Right lobe of liver (tissue), 6 donors: ENCODE measurements around the gene COL4A6. TPM values are rescaled to one million over a fixed set of nuclear protein-coding genes. Genes with fewer than 3 reads are reported as not detected.

Experiments used
- ATAC-seq, 4 donors: fragments of 200-7000 bp; cut with Tn5 transposase; one replicate each; pipeline ENCODE4 v1.9.1; 2020; ENCODE audit warnings: mild to moderate bottlenecking in 4 of 4, moderate library complexity in 4 of 4
- DNase-seq, 3 donors: peaks; one replicate each; pipeline ENCODE4 v3.0.0-alpha.2; 2020
- H3K27ac ChIP-seq, 3 donors: fragments of 200-600 bp; one replicate each; pipeline ENCODE4 v1.8.0; 2022
- H3K27me3 ChIP-seq, 2 donors: fragments of 200-600 bp; one replicate each; pipeline ENCODE4 v1.8.0; 2022
- H3K36me3 ChIP-seq, 4 donors: fragments of 200-600 bp; sonication (generic) in 1 of 4; one replicate each; pipeline versions ENCODE4 v1.5.1 to v1.8.0; 2017 to 2022; ENCODE audit warnings: control low read depth in 1 of 4
- H3K4me1 ChIP-seq, 4 donors: fragments of 200-600 bp; sonication (generic) in 1 of 4; one replicate each; pipeline versions ENCODE4 v1.5.1 to v1.8.0; 2017 to 2022; ENCODE audit warnings: control low read depth in 1 of 4
- H3K4me3 ChIP-seq, 3 donors: fragments of 200-600 bp; one replicate each; pipeline ENCODE4 v1.8.0; 2022
- H3K9me3 ChIP-seq, 4 donors: fragments of 200-600 bp; sonication (generic) in 1 of 4; one replicate each; pipeline versions ENCODE4 v1.5.1 to v1.8.0; 2017 to 2022; ENCODE audit warnings: control low read depth in 1 of 4
- POLR2A ChIP-seq: fragments of 450-650 bp; IDR thresholded peaks from one replicate; pipeline ENCODE4 v1.6.1; 2017; ENCODE audit warnings: antibody characterized with exemption, mild to moderate bottlenecking
- WGBS: methylation state at CpG from one replicate; pipeline ENCODE4 v1.1.6; 2018; ENCODE audit warnings: low coverage, low lambda C conversion rate; ENCODE audit not compliant: insufficient coverage; ENCODE audit errors: missing lambda C conversion rate; 5-methylcytosine and 5-hydroxymethylcytosine counted together
- intact Hi-C, 2 donors: fragments of 100-400 bp; cut with DNase I; formaldehyde crosslinking; loops; one replicate each; pipeline versions ENCODE4 v1.11.2 to v1.14.1; 2022
- total RNA-seq, 6 experiments: library from RNA; depleted of rRNA in 2 of 6; stranded (reverse); fragments of >200 nt in 2 of 6; fragmentation: NEBNext Ultra II Directional in 3 of 6; extraction: Animal tissue kit (Norgen Biotek cat#: 25700) in 3 of 6; gene quantifications; one replicate each; pipeline versions ENCODE4 v1.1.0 to v1.2.4, GENCODE V29; 2016 to 2023
- TF ChIP-seq, protein P1 (sequence below), 4 donors: fragments of 200-600 bp in 3 of 4; fragments of 450-650 bp in 1 of 4; IDR thresholded peaks; one replicate each; pipeline versions ENCODE4 v1.5.1 to v1.8.0; 2016 to 2022; ENCODE audit warnings: antibody characterized with exemption in 4 of 4, mild to moderate bottlenecking in 2 of 4
- donor health status: DM: no; HTN: yes; CAD: no.
- donor health status: DM: no; HTN: no; CAD: no.
- donor health status: DM: no; HTN: no; CAD: no.
- donor health status: DM: no; HTN: yes; CAD: no.
- donor health status: DM: no; HTN: yes; CAD: no.

Gene COL4A6
- total RNA-seq, 6 experiments from 2014 or later, result 0.02 to 0.05 TPM; not detected in 4

DNA sequence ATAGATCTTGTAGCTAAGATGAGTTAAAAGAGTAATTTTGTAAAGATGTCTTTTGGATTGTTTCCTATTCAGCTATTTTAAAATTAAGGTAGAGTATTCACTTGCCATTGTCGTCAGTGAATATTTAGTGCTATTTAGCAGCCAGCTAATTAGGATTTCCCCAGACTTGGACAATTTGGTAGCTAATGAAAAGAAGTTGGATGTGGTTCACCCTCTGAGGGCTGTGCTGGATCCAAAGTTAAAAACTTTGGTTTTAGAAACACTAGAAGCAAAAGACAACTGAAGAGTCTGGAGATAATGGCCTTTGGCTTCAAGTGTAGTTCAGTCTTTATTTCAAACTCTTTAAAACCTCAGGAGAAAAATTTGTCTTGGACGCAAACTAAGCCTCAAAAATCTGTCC is 305.3 kb downstream of the COL4A6 start:
- WGBS, result 52% methylated on average over 2 of the region's 2 CpGs
- H3K27ac ChIP-seq, result no peak overlapping the region
- intact Hi-C loops, result no loop called here
- H3K4me3 ChIP-seq, result no peak overlapping the region
- DNase-seq (no peak), ATAC-seq (no peak)
- TF ChIP-seq POLR2A, result no peak
- TF ChIP-seq, protein P1, sequence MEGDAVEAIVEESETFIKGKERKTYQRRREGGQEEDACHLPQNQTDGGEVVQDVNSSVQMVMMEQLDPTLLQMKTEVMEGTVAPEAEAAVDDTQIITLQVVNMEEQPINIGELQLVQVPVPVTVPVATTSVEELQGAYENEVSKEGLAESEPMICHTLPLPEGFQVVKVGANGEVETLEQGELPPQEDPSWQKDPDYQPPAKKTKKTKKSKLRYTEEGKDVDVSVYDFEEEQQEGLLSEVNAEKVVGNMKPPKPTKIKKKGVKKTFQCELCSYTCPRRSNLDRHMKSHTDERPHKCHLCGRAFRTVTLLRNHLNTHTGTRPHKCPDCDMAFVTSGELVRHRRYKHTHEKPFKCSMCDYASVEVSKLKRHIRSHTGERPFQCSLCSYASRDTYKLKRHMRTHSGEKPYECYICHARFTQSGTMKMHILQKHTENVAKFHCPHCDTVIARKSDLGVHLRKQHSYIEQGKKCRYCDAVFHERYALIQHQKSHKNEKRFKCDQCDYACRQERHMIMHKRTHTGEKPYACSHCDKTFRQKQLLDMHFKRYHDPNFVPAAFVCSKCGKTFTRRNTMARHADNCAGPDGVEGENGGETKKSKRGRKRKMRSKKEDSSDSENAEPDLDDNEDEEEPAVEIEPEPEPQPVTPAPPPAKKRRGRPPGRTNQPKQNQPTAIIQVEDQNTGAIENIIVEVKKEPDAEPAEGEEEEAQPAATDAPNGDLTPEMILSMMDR (IDR thresholded peaks at IDR 0.05), result no peak
- no peaks in the 10 kb centered on the region for H3K27me3 ChIP-seq
- no peaks in the 10 kb centered on the region for H3K4me1 ChIP-seq
- no peaks in the 10 kb centered on the region for H3K9me3 ChIP-seq
- H3K36me3 ChIP-seq, result peaks cover 0 to 7% (median 0%) of the 10 kb centered on the region in 4 donors

DNA sequence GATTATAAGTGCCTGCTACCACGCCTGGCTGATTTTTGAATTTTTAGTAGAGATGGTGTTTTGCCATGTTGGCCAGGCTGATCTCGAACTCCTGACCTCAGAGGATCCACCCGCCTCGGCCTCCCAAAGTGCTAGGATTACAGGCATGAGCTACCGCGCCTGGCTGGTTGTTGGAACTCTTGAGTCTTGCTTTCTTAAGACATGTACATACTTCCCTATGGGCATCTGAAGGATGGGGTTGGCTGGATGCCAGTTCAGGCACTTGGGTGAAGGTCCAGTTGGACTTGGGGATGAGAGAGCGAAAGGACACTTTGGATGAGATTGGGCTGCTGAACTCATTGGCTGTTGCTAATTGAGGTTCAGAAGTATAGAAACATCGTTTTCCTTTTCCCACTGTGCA is 306.2 kb downstream of the COL4A6 start:
- TF ChIP-seq, protein P1 (IDR thresholded peaks at IDR 0.05), result no peak
- TF ChIP-seq POLR2A, result no peak
- Histone ChIP-seq H3K4me1 (no peaks in the 10 kb centered on the region), H3K4me3 (no peak overlapping the region), H3K27me3 (no peaks in the 10 kb centered on the region), H3K9me3 (no peaks in the 10 kb centered on the region), H3K27ac (no peak overlapping the region), H3K36me3 (peaks cover 0 to 7% (median 0%) of the 10 kb centered on the region in 4 donors)
- intact Hi-C loops, result no loop called here
- DNase-seq (no peak), ATAC-seq (no peak)
- WGBS, result 73% methylated on average over 5 of the region's 8 CpGs

- no peak overlapping the region for H3K27ac ChIP-seq
- DNase-seq (no peak), ATAC-seq (peak; percentile 26 to 73 (median 50))
- 58% methylated on average over 2 of the region's 2 CpGs for WGBS
- intact Hi-C loops, result no loop called here
- peaks cover 0 to 7% (median 0%) of the 10 kb centered on the region in 4 donors for H3K36me3 ChIP-seq
- no peaks in the 10 kb centered on the region for H3K9me3 ChIP-seq
- TF ChIP-seq POLR2A, result no peak
- TF ChIP-seq, protein P1 (IDR thresholded peaks at IDR 0.05), result no peak
- H3K27me3 ChIP-seq, result no peaks in the 10 kb centered on the region
- H3K4me1 ChIP-seq, result no peaks in the 10 kb centered on the region
- H3K4me3 ChIP-seq, result no peak overlapping the region
Measured at GRCh38 chrX:108131471-108131870, 306.8 kb downstream of the COL4A6 start.

DNA sequence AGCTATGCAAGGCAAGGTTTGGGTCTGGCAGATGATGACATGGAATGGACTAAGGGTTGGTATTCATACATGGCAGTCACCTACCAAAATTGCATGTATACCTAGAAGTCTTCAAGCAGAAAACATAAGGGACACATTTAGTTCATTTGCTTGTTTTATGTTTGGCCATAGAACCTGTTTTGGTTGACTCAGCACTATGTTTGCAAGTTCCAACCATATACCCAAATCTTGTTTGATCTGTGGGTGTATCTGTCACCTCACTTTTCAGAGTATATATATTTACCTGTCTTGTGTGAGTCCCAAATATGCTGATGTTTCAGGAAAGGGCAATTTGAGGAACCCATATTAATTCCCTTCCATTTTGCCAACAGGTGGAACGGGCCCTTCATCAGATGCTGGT is 307.3 kb downstream of the COL4A6 start:
- WGBS, result no CpG with 5 or more reads among the region's 1 CpG
- no peak overlapping the region for H3K27ac ChIP-seq
- TF ChIP-seq, protein P1 (IDR thresholded peaks at IDR 0.05), result no peak
- no peak for TF ChIP-seq POLR2A
- H3K36me3 ChIP-seq, result peaks cover 0 to 7% (median 0%) of the 10 kb centered on the region in 4 donors
- H3K9me3 ChIP-seq, result no peaks in the 10 kb centered on the region
- H3K4me3 ChIP-seq, result no peak overlapping the region
- DNase-seq, result no peak
- no peak for ATAC-seq
- intact Hi-C loops, result no loop called here
- H3K27me3 ChIP-seq, result no peaks in the 10 kb centered on the region
- no peaks in the 10 kb centered on the region for H3K4me1 ChIP-seq

DNA sequence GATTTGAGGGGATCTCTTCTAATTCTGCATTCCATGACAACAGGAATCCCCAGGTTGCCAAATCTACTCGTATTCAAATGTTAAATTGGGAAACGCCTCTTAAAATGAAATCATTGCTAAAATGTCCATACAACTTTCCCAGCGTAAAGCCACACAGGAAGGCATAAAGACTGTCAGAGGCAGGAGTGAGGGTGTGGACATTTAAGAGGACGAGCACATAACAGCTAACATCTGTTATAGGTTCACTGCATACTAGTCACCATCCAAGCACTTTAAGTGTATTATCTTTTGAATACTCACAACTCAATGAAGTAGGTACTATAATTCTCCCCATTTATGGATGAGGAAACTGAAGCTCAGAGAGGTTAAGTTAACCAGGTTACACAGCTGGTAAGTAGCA is 311.1 kb downstream of the COL4A6 start:
- Histone ChIP-seq H3K27ac (no peak overlapping the region), H3K36me3 (no peaks in the 10 kb centered on the region), H3K27me3 (no peaks in the 10 kb centered on the region), H3K4me3 (no peak overlapping the region), H3K9me3 (no peaks in the 10 kb centered on the region), H3K4me1 (no peaks in the 10 kb centered on the region)
- TF ChIP-seq POLR2A, result no peak
- TF ChIP-seq, protein P1 (IDR thresholded peaks at IDR 0.05), result no peak
- WGBS, result 50% methylated on average over 4 of the region's 4 CpGs
- DNase-seq, result no peak
- intact Hi-C loops, result no loop called here
- ATAC-seq, result no peak
